Urinary bladder (tissue), 4 donors: ENCODE results near the gene VAC14. TPM values are rescaled to one million over a fixed set of nuclear protein-coding genes. Genes with fewer than 3 reads are reported as not detected.
"Not testable (repeated sequence)": the region's sequence is repeated elsewhere in the genome, so short reads cannot be mapped to it uniquely, and the experiment has no call there.

Source experiments
- DNase-seq: peaks from one replicate; pipeline ENCODE4 v3.0.0-alpha.2; 2015; ENCODE audit errors: extremely low spot score
- H3K27ac ChIP-seq: one replicate; pipeline ENCODE4 v1.5.1; 2013; ENCODE audit warnings: low read depth, mild to moderate bottlenecking, moderate library complexity
- H3K36me3 ChIP-seq: one replicate; pipeline ENCODE4 v1.6.1; 2013; ENCODE audit warnings: mild to moderate bottlenecking, moderate library complexity; ENCODE audit not compliant: insufficient read depth
- H3K4me1 ChIP-seq: one replicate; pipeline ENCODE4 v1.6.1; 2013; ENCODE audit warnings: mild to moderate bottlenecking, moderate library complexity; ENCODE audit not compliant: insufficient read depth
- H3K4me3 ChIP-seq: one replicate; pipeline ENCODE4 v1.5.1; 2013; ENCODE audit warnings: low read depth, low read length
- WGBS: extraction: QIAGEN DNeasy Blood & Tissue Kit; methylation state at CpG from one replicate; pipeline ENCODE4 v1.1.7; 2013; 5-methylcytosine and 5-hydroxymethylcytosine counted together
- polyA plus RNA-seq: library from polyadenylated mRNA; stranded (reverse); fragments of 200-250 nt; gene quantifications from one replicate; pipeline ENCODE4 v1.2.3, GENCODE V29; 2013
- total RNA-seq: library from RNA; depleted of rRNA; stranded (reverse); fragments of >200 nt; gene quantifications from one replicate; pipeline ENCODE4 v1.2.3, GENCODE V29; 2014
- donor health status: healthy with polysubstance abuse.
- donor health status: healthy.

Gene VAC14
- total and polyA plus RNA-seq, 2 donors, result 9.6 to 31.4 TPM

DNA sequence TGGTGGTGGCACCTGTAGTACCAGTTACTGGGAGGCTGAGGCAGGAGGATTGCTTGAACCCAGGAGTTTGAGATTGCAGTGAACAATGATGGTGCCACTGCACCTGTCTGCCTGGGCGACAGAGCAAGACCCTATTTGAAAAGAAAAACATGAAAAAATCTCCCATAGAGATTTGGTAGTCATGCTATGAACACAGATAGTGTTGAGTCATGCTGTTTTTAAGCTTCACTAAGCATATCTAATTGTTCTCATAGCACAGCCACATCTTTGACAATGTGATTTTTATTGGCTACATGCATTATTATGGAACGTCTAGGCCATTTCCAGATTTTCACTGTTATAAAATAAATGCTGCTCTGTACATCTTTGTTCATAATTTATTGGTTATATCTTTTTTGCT lies 148.6 kb downstream of the VAC14 start:
- H3K27ac ChIP-seq, result no peak overlapping the region
- peaks cover 1% of the 10 kb centered on the region for H3K4me1 ChIP-seq
- no peaks in the 10 kb centered on the region for H3K36me3 ChIP-seq
- WGBS, result 86% methylated on average over 2 of the region's 2 CpGs
- no peak for DNase-seq
- H3K4me3 ChIP-seq, result no peak overlapping the region

DNA sequence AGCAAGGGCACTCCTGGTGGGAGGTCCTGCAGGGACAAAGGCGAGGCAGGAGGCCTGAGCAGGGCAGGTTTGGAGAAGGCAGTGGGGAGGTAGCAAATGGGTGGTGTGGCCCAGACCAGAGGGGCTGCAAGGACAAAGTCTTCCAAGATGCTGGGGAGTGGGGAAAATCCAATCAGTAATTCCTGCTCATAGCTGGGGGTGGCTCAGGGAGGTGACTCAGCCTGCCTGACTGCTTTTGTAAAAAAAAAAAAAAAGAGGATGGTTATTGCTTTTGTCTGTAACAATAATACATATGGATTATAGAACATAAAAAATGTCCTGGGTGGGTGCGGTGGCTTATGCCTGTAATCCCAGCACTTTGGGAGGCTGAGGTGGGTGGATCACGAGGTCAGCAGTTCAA lies 149.4 kb downstream of the VAC14 start:
- H3K4me3 ChIP-seq, result no peak overlapping the region
- H3K27ac ChIP-seq, result no peak overlapping the region
- H3K36me3 ChIP-seq, result no peaks in the 10 kb centered on the region
- WGBS, result 91% methylated on average over 3 of the region's 3 CpGs
- H3K4me1 ChIP-seq, result peaks cover 1% of the 10 kb centered on the region
- DNase-seq, result no peak

DNA sequence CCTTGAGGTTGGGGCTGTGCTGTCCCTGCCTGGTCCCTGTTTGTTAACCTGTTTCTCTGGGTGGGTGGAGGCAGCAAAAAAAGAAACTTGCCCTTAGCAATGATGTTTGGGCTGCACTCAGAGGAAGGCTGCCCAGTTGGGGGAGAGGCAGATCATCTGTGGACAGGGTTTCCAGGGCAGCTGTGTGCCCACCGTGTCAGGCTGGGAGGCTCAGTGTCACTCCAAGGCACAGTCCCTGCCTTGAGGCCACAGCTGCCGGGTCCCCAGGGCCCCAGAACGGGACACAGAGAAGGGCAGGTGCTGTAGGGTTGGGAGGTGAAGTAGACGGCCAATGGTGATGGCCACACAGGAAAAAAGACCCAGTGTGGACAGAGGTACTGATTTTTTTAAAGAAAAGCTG lies 150.7 kb downstream of the VAC14 start:
- no peak overlapping the region for H3K4me3 ChIP-seq
- H3K36me3 ChIP-seq, result no peaks in the 10 kb centered on the region
- peaks cover 1% of the 10 kb centered on the region for H3K4me1 ChIP-seq
- no peak overlapping the region for H3K27ac ChIP-seq
- WGBS, result 86% methylated on average over 4 of the region's 4 CpGs
- DNase-seq, result no peak

DNA sequence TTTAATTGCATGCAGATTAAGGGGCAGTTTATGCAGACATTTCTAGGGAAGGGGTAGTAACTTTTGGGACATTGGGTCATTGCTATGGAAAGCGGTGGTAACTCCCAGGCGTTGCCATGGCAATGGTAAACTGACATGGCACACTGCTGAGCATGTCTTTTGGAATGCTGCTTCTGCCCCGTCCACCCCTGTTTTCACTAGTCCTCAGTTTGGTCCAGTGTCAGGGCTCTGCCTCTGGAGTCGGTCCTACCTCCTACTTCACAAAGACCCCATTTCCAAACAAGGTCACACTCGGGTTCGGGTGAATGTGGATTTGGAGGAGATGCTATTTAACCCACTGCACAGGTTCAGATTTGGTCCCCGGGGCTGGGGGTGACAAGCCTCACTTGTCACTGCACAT lies 151.7 kb downstream of the VAC14 start:
- 86% methylated on average over 7 of the region's 7 CpGs for WGBS

DNA sequence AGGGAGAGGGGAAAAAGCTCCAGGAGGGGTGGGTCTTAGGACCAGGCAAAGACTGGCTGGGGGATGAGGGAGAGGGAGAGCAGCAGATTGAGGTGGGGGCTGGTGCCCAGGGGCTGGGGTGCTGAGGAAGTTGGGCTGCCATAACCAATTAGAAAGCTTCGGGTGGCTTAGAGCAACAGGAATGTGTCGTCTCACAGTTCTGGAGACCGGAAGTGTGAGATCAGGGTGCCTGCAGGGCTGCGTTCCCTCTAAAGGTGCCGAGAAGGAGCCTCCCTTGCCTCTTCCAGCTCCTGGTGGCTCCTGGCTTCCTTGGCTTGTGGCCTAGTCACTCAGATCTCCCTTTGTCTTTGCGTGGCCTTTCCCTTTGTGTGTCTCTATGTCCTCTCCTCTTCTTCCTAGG lies 152.4 kb downstream of the VAC14 start:
- no peaks in the 10 kb centered on the region for H3K4me1 ChIP-seq
- no peak for DNase-seq
- H3K36me3 ChIP-seq, result no peaks in the 10 kb centered on the region
- no peak overlapping the region for H3K4me3 ChIP-seq
- no peak overlapping the region for H3K27ac ChIP-seq
- 93% methylated on average over 6 of the region's 6 CpGs for WGBS

More for the DNA sequence above, 151.7 kb downstream of the VAC14 start:
- Histone ChIP-seq H3K4me1 (peaks cover 1% of the 10 kb centered on the region), H3K4me3 (no peak overlapping the region), H3K27ac (no peak overlapping the region), H3K36me3 (no peaks in the 10 kb centered on the region)
- no peak for DNase-seq

DNA sequence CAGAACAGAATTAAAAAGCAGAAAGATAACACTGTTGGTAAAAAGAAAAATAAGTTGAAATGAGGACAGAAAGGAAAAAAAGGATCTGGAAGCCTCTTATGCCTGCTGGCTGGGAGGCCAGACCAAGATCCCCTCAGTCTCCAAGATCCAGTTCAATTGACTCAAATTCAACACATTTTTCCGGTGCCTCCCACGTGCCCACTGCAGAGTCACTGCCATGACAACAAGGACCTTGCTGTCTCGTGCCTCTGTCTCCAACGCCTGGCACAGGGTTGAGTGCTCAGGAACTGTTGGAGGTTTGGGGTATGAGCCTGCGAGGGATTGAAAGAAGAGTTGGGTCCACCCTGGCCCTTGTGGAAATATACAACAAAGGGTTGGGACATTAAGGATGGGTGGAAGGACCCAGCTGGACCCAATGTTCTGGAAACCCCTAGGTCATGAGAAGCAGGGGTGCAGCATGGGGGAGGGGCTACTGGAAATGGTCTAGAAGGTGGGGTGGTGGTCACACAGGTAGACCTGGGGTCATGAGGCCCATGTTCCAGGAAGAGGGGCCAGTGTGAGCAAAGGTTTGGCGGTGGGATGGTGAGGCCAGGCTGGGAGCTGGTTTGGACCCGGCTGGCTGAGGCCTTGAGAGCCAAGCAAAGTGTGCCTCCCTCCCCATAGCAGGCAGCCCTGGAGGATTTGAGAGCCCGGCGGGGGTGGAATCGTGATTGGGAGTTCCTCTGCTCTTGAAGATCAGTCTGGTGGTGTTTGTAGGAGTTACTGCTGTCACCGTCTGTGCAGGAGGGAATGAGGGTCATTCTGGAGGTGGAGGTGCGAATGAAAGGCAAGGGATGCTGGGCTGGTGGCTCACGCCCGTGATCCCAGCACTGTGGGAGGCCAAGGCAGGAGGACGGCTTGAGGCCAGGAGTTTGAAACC lies 153.3 kb downstream of the VAC14 start:
- Histone ChIP-seq H3K4me3 (no peak overlapping the region), H3K36me3 (no peaks in the 10 kb centered on the region), H3K27ac (no peak overlapping the region), H3K4me1 (no peaks in the 10 kb centered on the region)
- WGBS, result 87% methylated on average over 15 of the region's 15 CpGs
- DNase-seq, result no peak

DNA sequence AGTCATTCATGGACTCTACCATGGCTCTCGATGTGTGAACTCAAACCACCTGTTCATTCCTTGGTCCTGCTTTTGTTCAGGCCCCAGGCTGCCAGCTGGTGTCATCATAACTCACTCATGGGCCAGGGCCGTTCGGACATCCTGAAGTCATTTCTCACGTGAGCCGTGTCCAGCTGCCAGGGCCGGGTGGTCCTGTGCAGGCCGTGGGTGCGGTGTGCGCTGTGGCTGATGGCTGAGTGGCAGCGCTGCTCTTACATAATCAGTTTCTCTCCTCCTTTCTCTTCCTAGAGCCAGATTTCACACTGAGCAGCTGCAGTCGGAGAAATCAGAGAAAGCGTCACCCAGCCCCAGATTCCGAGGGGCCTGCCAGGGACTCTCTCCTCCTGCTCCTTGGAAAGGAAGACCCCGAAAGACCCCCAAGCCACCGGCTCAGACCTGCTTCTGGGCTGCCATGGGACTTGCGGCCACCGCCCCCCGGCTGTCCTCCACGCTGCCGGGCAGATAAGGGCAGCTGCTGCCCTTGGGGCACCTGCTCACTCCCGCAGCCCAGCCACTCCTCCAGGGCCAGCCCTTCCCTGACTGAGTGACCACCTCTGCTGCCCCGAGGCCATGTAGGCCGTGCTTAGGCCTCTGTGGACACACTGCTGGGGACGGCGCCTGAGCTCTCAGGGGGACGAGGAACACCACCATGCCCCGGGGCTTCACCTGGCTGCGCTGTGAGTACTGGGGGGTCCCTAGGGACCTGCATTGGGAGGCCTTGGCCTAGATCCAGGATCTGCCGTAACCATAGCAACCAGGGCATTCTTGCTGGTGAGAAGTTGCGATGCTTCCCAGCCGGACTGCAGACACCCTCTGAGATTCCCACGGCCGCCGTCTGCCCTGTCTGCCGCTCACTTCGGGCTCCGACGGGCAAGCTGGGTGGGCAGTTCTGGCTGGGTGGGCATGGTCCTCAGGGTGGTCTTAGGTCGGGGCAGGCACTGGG lies 154.4 kb downstream of the VAC14 start, which contains the start of gene IL34:
Gene IL34, plus strand, starts transcription at position 300 of the 982 bp plus-strand sequence. Its CDS starts 389 bp downstream, at position 689.
- Histone ChIP-seq H3K4me1 (no peaks in the 10 kb centered on the region), H3K4me3 (no peak within 1 kb of the TSS), H3K27ac (no peak within 1 kb of the TSS), H3K36me3 (no peaks in the 10 kb centered on the region)
- WGBS, result 81% methylated on average over 39 of the region's 39 CpGs
- DNase-seq, result no peak

DNA sequence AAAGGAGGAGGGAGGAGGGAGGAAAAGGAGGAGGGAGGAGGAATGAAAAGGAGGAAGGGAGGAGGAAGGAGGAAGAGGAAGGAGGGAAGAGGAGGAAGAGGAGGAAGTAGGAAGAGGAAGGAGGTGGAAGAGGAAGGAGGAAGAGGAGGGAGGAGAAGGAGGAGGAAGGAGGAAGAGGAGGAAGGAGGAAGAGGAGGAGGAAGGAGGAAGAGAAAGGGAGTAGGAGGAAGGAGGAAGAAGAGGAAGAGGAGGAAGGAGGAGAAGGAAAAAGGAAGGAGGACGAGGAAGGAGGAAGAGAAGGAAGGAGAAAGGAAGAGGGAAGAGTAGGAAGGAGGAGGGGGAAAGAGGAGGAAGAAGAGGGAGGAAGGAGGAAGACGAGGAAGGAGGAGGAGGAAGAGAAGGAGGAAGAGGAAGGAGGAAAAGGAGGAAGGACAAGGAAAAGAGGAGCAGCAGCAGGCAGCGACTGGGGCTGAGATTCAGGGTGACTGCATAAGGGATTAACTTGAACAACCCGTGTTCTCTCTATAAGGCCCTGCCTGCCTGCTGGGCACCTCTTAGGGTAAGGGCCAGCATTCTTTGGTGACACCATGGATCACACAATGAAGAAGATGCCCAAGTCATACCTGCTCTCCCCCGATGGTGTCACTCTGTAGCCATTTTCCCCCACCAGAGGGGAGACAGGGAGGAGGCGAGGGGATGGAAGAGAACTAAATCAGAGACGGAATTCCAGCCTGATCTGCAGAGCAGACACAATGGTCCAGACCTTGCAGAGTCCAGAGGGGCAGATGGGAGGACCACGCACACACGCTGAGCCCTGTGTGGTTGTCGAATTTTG lies 156.0 kb downstream of the VAC14 start:
- Histone ChIP-seq H3K4me1 (no peaks in the 10 kb centered on the region), H3K4me3 (no peak overlapping the region), H3K36me3 (no peaks in the 10 kb centered on the region), H3K27ac (no peak overlapping the region)
- DNase-seq, result no peak
- WGBS, result 78% methylated on average over 10 of the region's 10 CpGs

DNA sequence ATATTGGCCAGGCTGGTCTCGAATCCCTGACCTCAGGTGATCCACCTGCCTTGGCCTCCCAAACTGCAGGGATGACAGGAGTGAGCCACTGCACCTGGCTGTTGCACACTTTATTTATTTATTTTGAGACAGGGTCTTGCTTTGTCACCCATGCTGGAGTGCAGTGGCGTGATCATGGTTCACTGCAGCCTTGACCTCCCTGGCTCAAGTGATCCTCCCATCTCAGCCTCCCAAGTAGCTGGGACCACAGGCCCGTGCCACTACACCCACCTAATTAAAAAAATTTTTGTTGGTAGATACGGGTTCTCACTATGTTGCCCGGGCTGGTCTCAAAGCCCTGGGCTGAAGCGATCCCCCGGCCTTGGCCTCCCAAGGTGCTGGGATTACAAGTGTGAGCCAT lies 157.7 kb downstream of the VAC14 start:
- not testable (repeated sequence) for H3K36me3 ChIP-seq, DNase-seq, H3K4me1 ChIP-seq, H3K27ac ChIP-seq, H3K4me3 ChIP-seq
- 85% methylated on average over 7 of the region's 7 CpGs for WGBS

DNA sequence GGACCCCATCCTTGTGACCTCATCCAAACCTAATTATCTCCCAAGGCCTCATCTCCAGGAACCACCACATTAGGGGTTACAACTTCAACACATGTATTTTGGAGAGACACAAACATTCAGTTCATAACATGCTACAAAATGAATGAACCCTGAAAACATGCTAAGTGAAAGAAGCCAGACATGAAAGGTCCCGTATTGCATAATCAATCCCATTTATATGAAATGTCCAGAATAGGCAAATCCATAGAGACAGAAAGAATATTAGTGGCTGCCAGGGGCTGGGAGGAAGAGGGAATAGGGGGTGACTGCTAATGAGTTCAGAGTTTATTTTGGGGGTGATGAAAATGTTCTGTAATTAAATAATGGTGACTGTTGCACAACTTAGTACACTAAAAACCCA lies 158.3 kb downstream of the VAC14 start:
- no peak for DNase-seq
- Histone ChIP-seq H3K4me3 (no peak overlapping the region), H3K27ac (no peak overlapping the region), H3K4me1 (no peaks in the 10 kb centered on the region), H3K36me3 (no peaks in the 10 kb centered on the region)
- WGBS, result 84% methylated on average over 1 of the region's 1 CpG

DNA sequence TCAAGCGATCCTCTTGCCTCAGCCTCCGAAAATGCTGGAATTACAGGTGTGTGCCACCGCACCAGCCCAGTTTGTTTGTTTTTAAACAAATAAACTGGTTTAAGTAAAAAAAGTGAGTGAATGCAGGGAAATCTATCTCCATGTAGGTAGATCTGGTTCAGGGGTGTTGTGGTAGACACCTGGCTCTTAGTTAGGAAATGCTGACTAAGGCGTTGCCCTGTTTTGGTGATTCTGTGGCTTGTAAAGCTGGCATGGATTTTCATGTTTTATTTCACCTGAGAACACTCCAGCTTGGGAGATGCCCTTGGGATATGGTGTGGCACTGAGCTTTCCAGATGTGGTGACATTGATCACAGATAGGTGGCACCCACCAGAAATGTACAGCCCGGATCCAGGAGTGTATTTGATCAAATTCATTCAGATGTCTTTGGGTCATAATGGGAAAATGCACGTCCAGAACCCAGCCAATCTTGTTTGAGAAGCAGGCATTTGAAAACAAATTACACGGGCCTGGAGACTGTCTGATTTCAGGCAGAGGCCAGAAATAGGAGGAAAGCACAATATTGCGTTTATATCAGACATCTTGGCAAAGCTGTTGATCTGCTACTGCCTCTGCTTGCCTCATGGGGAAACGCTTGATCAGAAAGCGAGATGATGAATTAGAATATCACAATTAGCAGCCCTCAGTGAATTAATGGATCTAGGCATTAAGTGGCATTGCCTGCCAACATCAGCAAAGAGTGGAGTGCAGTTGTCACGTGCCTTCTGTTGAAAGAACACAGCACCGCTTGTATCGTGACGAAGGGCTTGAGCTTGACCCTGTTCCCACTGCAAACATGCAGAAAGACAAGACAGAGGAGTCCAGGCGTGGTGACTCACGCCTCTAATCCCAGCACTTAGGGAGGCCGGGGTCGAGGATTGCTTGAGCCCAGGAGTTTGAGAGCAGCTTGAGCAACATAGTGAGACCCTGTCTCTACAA lies 161.9 kb downstream of the VAC14 start:
- H3K4me1 ChIP-seq, result no peaks in the 10 kb centered on the region
- no peak for DNase-seq
- no peak overlapping the region for H3K4me3 ChIP-seq
- no peak overlapping the region for H3K27ac ChIP-seq
- WGBS, result 47% methylated on average over 18 of the region's 18 CpGs
- H3K36me3 ChIP-seq, result no peaks in the 10 kb centered on the region
